Stimulated activated CD4-positive, alpha-beta T cell treated with anti-CD3 and anti-CD28 coated beads, Interleukin-1b, Interleukin-23, amount 100 ng/mL, for 4 hours (primary cell): ENCODE measurements around the gene APOA4.
A peak's percentile ranks its signal among the peaks of the same experiment; 100 is the strongest.

Experiments used
- DNase-seq, 2 donors: peaks; one replicate each; pipeline ENCODE4 v3.0.0-alpha.2; 2020; ENCODE audit warnings: low read depth in 2 of 2

APOA4 gene

GRCh38 chr11:116823031-116823843 lies at the start of gene APOA4:
TSS of gene APOA4 (minus strand) at chr11:116823304. CDS start at chr11:116823191, 113 bp downstream.
- DNase-seq: no peak

- DNase-seq: no peak
Measured at GRCh38 chr11:116871248-116871647, 48.1 kb upstream of the APOA4 start.

GRCh38 chr11:116870054-116870453 lies 47.0 kb upstream of the APOA4 start:
- DNase-seq: no peak

- no peak for DNase-seq
Measured at GRCh38 chr11:116869610-116870009, 46.5 kb upstream of the APOA4 start.

GRCh38 chr11:116868066-116868465 lies 45.0 kb upstream of the APOA4 start:
- no peak for DNase-seq

GRCh38 chr11:116867619-116868018 lies 44.5 kb upstream of the APOA4 start:
- DNase-seq: no peak

GRCh38 chr11:116866804-116867455 lies 43.8 kb upstream of the APOA4 start:
- no peak for DNase-seq

GRCh38 chr11:116865696-116866095 lies 42.6 kb upstream of the APOA4 start:
- no peak for DNase-seq

GRCh38 chr11:116864531-116864930 lies 41.4 kb upstream of the APOA4 start:
- DNase-seq: no peak

GRCh38 chr11:116862951-116863350 lies 39.8 kb upstream of the APOA4 start:
- no peak for DNase-seq

- DNase-seq: no peak
Measured at GRCh38 chr11:116862185-116862584, 39.1 kb upstream of the APOA4 start.

GRCh38 chr11:116861539-116861938 lies 38.4 kb upstream of the APOA4 start:
- no peak for DNase-seq

- DNase-seq: no peak
Measured at GRCh38 chr11:116860303-116860702, 37.2 kb upstream of the APOA4 start.

GRCh38 chr11:116859175-116859574 lies 36.1 kb upstream of the APOA4 start:
- no peak for DNase-seq

GRCh38 chr11:116857936-116858335 lies 34.8 kb upstream of the APOA4 start:
- no peak for DNase-seq

- no peak for DNase-seq
Measured at GRCh38 chr11:116857316-116857715, 34.2 kb upstream of the APOA4 start.

- DNase-seq: no peak
Measured at GRCh38 chr11:116856423-116856822, 33.3 kb upstream of the APOA4 start.

- DNase-seq: no peak
Measured at GRCh38 chr11:116855413-116855812, 32.3 kb upstream of the APOA4 start.

GRCh38 chr11:116853461-116854073 lies 30.5 kb upstream of the APOA4 start:
- DNase-seq: peak in 1 of 2 donors; percentile 60

GRCh38 chr11:116852261-116853031 lies 29.3 kb upstream of the APOA4 start:
- DNase-seq: no peak

- peak in 1 of 2 donors; percentile 36 for DNase-seq
Measured at GRCh38 chr11:116851626-116852025, 28.5 kb upstream of the APOA4 start.

- DNase-seq: no peak
Measured at GRCh38 chr11:116849486-116849885, 26.4 kb upstream of the APOA4 start.
